Calu3 (cell line): ENCODE results near the gene CHRNG. TPM values are rescaled to one million over a fixed set of nuclear protein-coding genes. Genes with fewer than 3 reads are reported as not detected.

Experiments
- BruUV-seq: library from RNA; stranded (reverse); fragments of 400-500 nt; replicated peaks from 2 replicates; lab custom pipeline; 2021; lab: Mats Ljungman, UMichigan
- CTCF ChIA-PET: fragments of 300-600 bp; sonication (Branson Sonifier 250); formaldehyde crosslinking; loops from one replicate; lab custom pipeline; 2022; ENCODE audit warnings: antibody characterized with exemption; lab: Charles Lee
- DNase-seq: peaks from one replicate; pipeline ENCODE4 v3.0.0; 2022
- H3K27ac Mint-ChIP-seq: one replicate; pipeline ENCODE4 v1.8.0; 2022; ENCODE audit warnings: mixed read lengths; ENCODE audit not compliant: unreplicated experiment
- H3K27me3 Mint-ChIP-seq: one replicate; pipeline ENCODE4 v1.8.0; 2022; ENCODE audit warnings: mixed read lengths; ENCODE audit not compliant: unreplicated experiment
- H3K36me3 Mint-ChIP-seq: one replicate; pipeline ENCODE4 v1.8.0; 2022; ENCODE audit warnings: mild to moderate bottlenecking, moderate library complexity, mixed read lengths; ENCODE audit not compliant: insufficient read depth, unreplicated experiment
- H3K4me1 Mint-ChIP-seq: one replicate; pipeline ENCODE4 v1.8.0; 2022; ENCODE audit warnings: mild to moderate bottlenecking, low read depth, mixed read lengths; ENCODE audit not compliant: unreplicated experiment
- H3K4me3 Mint-ChIP-seq: one replicate; pipeline ENCODE4 v1.8.0; 2022; ENCODE audit warnings: mild to moderate bottlenecking, low read depth, moderate library complexity, mixed read lengths; ENCODE audit not compliant: unreplicated experiment
- H3K9me3 Mint-ChIP-seq: one replicate; pipeline ENCODE4 v1.8.0; 2022; ENCODE audit warnings: low read depth, mixed read lengths; ENCODE audit not compliant: unreplicated experiment
- intact Hi-C: fragments of 100-400 bp; cut with micrococcal nuclease; formaldehyde crosslinking; loops from one replicate; pipeline ENCODE4 v1.10.0; 2022; ENCODE audit not compliant: unreplicated experiment
- total RNA-seq: library from RNA; stranded (reverse); gene quantifications from 2 replicates; pipeline ENCODE4 v1.2.3, GENCODE V29; 2022
- TF ChIP-seq, protein P1 (sequence below): fragments of 200-600 bp; IDR thresholded peaks from one replicate; pipeline ENCODE4 v1.8.0; 2022; ENCODE audit warnings: antibody characterized with exemption; ENCODE audit not compliant: unreplicated experiment

Gene CHRNG
- total RNA-seq, 1 experiment from 2014 or later, result not detected

DNA sequence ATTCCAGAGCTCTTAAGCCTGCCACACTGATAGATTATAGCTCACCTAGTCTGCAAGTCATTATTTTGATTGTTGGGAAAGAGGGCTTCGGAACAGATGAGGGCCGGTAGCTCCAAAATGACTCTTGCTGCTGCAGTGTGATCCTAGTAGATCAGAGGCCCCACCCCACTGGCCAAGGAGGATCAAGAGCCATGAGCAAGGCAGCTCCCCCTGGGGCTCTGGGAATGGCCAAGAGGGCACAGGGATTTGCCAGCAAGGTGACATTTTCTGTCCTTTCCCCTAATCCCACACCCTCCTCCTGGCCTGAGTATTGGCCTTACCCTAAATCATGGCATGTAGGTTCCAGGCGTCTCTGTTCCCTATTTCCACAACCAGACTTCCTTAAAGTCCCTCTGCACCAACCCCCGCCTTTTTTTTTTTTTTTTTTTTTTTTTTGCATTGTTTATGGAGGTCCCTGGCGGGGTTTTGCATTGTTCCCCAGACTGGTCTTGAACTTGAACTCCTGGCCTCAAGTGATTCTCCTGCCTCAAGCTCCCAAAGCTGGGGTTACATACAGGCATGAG lies 47.5 kb downstream of the CHRNG start:
- no TSS peak for BruUV-seq
- TF ChIP-seq, protein P1, sequence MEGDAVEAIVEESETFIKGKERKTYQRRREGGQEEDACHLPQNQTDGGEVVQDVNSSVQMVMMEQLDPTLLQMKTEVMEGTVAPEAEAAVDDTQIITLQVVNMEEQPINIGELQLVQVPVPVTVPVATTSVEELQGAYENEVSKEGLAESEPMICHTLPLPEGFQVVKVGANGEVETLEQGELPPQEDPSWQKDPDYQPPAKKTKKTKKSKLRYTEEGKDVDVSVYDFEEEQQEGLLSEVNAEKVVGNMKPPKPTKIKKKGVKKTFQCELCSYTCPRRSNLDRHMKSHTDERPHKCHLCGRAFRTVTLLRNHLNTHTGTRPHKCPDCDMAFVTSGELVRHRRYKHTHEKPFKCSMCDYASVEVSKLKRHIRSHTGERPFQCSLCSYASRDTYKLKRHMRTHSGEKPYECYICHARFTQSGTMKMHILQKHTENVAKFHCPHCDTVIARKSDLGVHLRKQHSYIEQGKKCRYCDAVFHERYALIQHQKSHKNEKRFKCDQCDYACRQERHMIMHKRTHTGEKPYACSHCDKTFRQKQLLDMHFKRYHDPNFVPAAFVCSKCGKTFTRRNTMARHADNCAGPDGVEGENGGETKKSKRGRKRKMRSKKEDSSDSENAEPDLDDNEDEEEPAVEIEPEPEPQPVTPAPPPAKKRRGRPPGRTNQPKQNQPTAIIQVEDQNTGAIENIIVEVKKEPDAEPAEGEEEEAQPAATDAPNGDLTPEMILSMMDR, result no peak
- Mint-ChIP-seq H3K4me1 (peaks cover 12% of the 10 kb centered on the region), H3K36me3 (peaks cover 5% of the 10 kb centered on the region), H3K27me3 (no peaks in the 10 kb centered on the region), H3K4me3 (no peak overlapping the region), H3K9me3 (no peaks in the 10 kb centered on the region), H3K27ac (no peak overlapping the region)
- DNase-seq, result no peak
- CTCF ChIA-PET, result interaction anchor here (0.6 kb wide), 1 partner anchor 461 kb away, joined by 5 read pairs; no protein-coding TSS in a partner anchor
- intact Hi-C loops, result no loop called here

- Mint-ChIP-seq H3K4me3 (no peak overlapping the region), H3K9me3 (no peaks in the 10 kb centered on the region), H3K27me3 (no peaks in the 10 kb centered on the region), H3K36me3 (peaks cover under 1% of the 10 kb centered on the region), H3K4me1 (peaks cover 14% of the 10 kb centered on the region), H3K27ac (no peak overlapping the region)
- no peak for DNase-seq
- no TSS peak for BruUV-seq
- intact Hi-C loops, result no loop called here
- TF ChIP-seq, protein P1, result no peak
- CTCF ChIA-PET, result interaction anchor here (0.6 kb wide), 1 partner anchor 461 kb away, joined by 5 read pairs; no protein-coding TSS in a partner anchor
Measured at GRCh38 chr2:232587512-232587911, 48.0 kb downstream of the CHRNG start.

DNA sequence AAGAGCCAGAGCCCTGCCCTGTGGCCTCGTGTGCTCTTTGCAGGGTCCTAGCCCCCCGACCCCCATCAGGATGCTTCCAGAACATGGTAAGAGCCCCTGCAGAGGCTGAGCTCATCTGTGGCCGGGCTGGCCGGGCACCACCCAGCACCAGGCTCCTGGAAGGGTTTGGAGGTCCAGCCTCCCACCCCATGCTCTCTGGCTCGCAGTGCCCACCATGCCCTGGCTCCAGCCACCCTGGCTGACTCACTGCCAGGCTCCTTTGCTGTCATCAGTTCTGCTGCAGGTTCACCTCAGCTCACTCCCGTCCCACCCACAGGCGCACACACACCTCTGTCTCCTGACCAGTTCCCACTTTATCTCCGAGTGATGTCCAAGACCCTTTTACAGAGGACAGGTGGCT lies 48.5 kb downstream of the CHRNG start:
- H3K9me3 Mint-ChIP-seq, result no peaks in the 10 kb centered on the region
- CTCF ChIA-PET, result no interaction called here
- intact Hi-C loops, result no loop called here

GRCh38 chr2:232588680-232589585 lies 49.4 kb downstream of the CHRNG start:
- peak; percentile 34 for DNase-seq
- intact Hi-C loops, result no loop called here
- no peaks in the 10 kb centered on the region for H3K27me3 Mint-ChIP-seq

More for the DNA sequence above, 48.5 kb downstream of the CHRNG start:
- TF ChIP-seq, protein P1, result no peak
- Mint-ChIP-seq H3K4me3 (no peak overlapping the region), H3K4me1 (peaks cover 19% of the 10 kb centered on the region), H3K36me3 (peaks cover 5% of the 10 kb centered on the region), H3K27me3 (no peaks in the 10 kb centered on the region), H3K27ac (no peak overlapping the region)
- BruUV-seq, result no TSS peak
- no peak for DNase-seq

More at GRCh38 chr2:232588680-232589585, 49.4 kb downstream of the CHRNG start:
- H3K36me3 Mint-ChIP-seq, result peaks cover 9% of the 10 kb centered on the region
- no TSS peak for BruUV-seq
- peak overlapping the region; percentile 64 for H3K27ac Mint-ChIP-seq
- H3K9me3 Mint-ChIP-seq, result no peaks in the 10 kb centered on the region
- peaks cover 25% of the 10 kb centered on the region for H3K4me1 Mint-ChIP-seq
- CTCF ChIA-PET, result no interaction called here
- no peak overlapping the region for H3K4me3 Mint-ChIP-seq
- TF ChIP-seq, protein P1, result no peak
